Transverse colon (tissue), 3 donors: Measurements from ENCODE around the gene TRIM37.

ENCODE experiments used
- CTCF ChIP-seq, 5 experiments: fragments of 200-600 bp in 3 of 5; fragments of 450-650 bp in 2 of 5; sonication (generic) in 3 of 5; IDR thresholded peaks; 1 replicate in 2 of 5; 2 replicates in 3 of 5; pipeline ENCODE4 v1.5.1; 2016 to 2017; ENCODE audit warnings: antibody characterized with exemption in 5 of 5, inconsistent platforms in 3 of 5, mild to moderate bottlenecking in 2 of 5, moderate library complexity in 1 of 5
- POLR2A ChIP-seq: fragments of 450-650 bp; IDR thresholded peaks from one replicate; pipeline ENCODE4 v1.6.1; 2016; ENCODE audit warnings: antibody characterized with exemption, mild to moderate bottlenecking, moderate library complexity

- TF ChIP-seq CTCF (IDR thresholded peaks at IDR 0.05) (no peak), POLR2A (no peak)
Observed at GRCh38 chr17:59145571-59146096, 39.0 kb upstream of the TRIM37 start.
